Skin of body (tissue), 2 donors: ENCODE measurements around the gene AKR1E2. TPM values are rescaled to one million over a fixed set of nuclear protein-coding genes. Genes with fewer than 3 reads are reported as not detected.
"Not testable (repeated sequence)": the region's sequence is repeated elsewhere in the genome, so short reads cannot be mapped to it uniquely, and the experiment has no call there.

ENCODE experiments used
- DNase-seq: peaks from one replicate; lab custom pipeline; 2025; lab: John Stamatoyannopoulos, UW
- total RNA-seq: library from RNA; depleted of rRNA; stranded (reverse); fragments of >200 nt; gene quantifications from one replicate; pipeline ENCODE4 v1.2.3, GENCODE V29; 2014

Gene AKR1E2
- total RNA-seq, 1 donor from 2014 or later: 15.5 TPM

- DNase-seq: no peak
Observed at GRCh38 chr10:4813023-4813422, 13.0 kb upstream of the AKR1E2 start.

- no peak for DNase-seq
Observed at GRCh38 chr10:4813496-4813895, 12.5 kb upstream of the AKR1E2 start.

GRCh38 chr10:4815646-4816180 is 10.3 kb upstream of the AKR1E2 start:
- not testable (repeated sequence) for DNase-seq

- DNase-seq: no peak
Observed at GRCh38 chr10:4816966-4817365, 9.0 kb upstream of the AKR1E2 start.

- DNase-seq: no peak
Observed at GRCh38 chr10:4819067-4819466, 6.9 kb upstream of the AKR1E2 start.

DNA sequence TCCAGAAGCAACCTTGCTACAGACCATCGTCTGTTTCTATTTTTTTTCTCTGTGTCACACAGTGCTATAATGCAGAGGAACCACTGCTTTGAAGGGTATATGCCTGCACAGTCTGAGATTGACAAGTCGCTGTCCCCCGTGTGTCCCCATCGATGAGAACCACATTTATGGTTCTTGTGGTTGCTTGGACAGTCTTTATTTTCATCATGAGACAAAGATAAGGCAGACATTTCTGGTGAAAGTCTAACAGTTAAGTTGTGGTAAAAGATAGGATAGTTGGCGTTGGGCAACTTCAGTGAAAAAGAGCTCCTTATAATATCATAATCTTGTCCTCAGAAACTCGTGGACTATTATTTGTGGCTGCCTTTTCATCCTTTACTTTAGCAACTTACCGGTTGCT is 6.3 kb upstream of the AKR1E2 start:
- DNase-seq: no peak

- DNase-seq: no peak
Observed at GRCh38 chr10:4820804-4821401, 5.1 kb upstream of the AKR1E2 start.

- DNase-seq: no peak
Observed at GRCh38 chr10:4822208-4822607, 3.8 kb upstream of the AKR1E2 start.

DNA sequence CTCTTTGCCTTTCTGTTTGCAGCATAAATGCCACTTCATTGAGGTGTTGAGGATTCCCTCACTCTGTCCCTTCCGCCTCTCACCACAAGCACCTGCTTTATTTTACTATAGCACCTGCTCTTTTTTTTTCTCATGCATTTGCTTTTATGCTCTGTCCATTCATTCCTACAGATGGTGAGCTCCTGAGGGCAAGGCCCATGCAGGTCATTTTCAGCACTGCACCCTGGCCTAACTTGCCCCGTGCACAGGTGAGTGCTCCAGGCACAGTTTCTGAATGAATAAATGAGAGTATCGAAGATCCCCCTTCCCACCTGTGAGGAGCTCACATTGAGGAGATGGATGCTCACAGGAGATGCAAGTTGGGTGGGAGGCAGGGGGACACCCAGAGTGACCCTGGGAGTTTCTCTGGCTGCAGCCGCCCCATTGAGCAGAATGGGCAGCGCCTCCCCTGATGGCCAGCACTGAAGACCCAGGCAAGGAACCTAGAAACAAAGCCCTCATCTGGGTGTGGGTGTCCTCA is 1.2 kb upstream of the AKR1E2 start:
- no peak for DNase-seq

- DNase-seq: no peak
Observed at GRCh38 chr10:4825456-4825867, 545 bp upstream of the AKR1E2 start.

- DNase-seq: no peak
Observed at GRCh38 chr10:4826792-4827324, 851 bp downstream of the AKR1E2 start.

- DNase-seq: no peak
Observed at GRCh38 chr10:4828005-4828404, 2.0 kb downstream of the AKR1E2 start.

DNA sequence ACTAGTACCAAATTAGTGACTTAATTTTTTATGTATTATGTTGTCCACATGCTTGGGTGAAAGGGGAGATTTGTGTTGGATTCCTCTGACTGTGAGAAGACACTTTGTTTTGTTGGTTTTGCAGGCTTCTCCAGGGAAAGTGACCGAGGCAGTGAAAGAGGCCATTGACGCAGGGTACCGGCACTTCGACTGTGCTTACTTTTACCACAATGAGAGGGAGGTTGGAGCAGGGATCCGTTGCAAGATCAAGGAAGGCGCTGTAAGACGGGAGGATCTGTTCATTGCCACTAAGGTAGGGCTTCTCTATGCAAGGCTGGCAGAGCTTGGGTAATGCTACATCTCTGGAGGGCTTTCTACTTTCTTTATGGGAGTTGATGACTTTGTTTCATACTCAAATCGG is 4.5 kb downstream of the AKR1E2 start:
- DNase-seq: no peak

GRCh38 chr10:4831091-4831490 is 5.1 kb downstream of the AKR1E2 start:
- DNase-seq: no peak

- DNase-seq: no peak
Observed at GRCh38 chr10:4833286-4833685, 7.3 kb downstream of the AKR1E2 start.

DNA sequence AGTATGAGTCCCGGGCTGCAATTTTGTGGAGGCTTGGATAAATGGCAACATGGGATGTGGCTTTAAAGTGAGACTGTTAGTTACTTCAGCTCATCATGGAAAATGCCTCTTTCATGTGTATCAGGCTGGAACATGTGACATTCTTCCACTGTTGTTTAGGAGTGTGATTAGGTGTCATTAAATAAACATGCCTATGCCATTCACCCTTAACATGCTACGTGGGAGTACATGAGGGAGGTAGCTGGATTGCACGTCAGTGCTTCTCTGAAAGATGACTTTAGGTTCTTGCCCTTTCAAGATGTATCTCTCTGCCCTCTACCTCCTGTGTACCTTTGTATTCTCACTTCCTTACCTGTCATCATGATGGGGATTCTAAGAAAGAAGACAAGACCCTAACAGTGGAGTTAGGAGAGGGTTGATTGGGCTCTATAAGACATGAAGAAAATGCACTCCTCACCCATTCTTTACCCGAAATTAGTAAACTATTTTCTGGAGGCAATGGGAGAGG is 8.9 kb downstream of the AKR1E2 start:
- no peak for DNase-seq

- DNase-seq: no peak
Observed at GRCh38 chr10:4835494-4835918, 9.5 kb downstream of the AKR1E2 start.

- no peak for DNase-seq
Observed at GRCh38 chr10:4836416-4836969, 10.5 kb downstream of the AKR1E2 start.

- no peak for DNase-seq
Observed at GRCh38 chr10:4837551-4837950, 11.5 kb downstream of the AKR1E2 start.

GRCh38 chr10:4838743-4839142 is 12.7 kb downstream of the AKR1E2 start:
- no peak for DNase-seq

DNA sequence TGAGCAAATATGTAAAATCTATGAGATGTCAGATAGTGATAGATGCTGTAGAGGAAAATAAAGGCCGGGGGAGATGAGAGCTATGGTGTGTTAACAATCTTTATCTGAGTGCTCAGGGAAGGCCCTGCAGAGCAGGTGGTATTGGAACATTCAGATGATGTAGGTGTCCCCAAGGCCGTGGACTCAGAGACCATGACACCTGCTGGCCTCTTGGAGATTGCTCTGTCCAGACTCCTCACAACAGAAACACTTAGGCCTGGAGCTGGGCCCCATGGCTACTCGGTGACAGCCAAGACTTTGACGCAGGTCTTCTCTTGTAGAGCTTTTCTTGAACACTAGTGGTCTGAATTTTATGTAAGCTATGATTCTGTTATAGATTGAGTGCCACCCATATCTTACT is 13.3 kb downstream of the AKR1E2 start:
- DNase-seq: no peak

- no peak for DNase-seq
Observed at GRCh38 chr10:4840151-4840550, 14.1 kb downstream of the AKR1E2 start.
